ENCODE data around the gene GOLGA2. TPM values are rescaled to one million over a fixed set of nuclear protein-coding genes. Genes with fewer than 3 reads are reported as not detected.
A peak's percentile ranks its signal among the peaks of the same experiment; 100 is the strongest.

GOLGA2 gene
- total RNA-seq, 1 donor from 2014 or later: 25.2 TPM

- H3K4me1 Mint-ChIP-seq: peaks cover 16% of the 10 kb centered on the region
- H3K9me3 ChIP-seq (ENCODE audit: low read depth): no peaks in the 10 kb centered on the region
- H3K36me3 Mint-ChIP-seq: peaks cover 19% of the 10 kb centered on the region
- DNase-seq (ENCODE audit: low spot score): peak; percentile 34
- peak overlapping the region; percentile 98 for H3K4me2 ChIP-seq
- H3K4me3 ChIP-seq: peak overlapping the region; percentile 74
- TF ChIP-seq EZH2phosphoT487 (IDR thresholded peaks at IDR 0.05) (no peak), EZH2 (IDR thresholded peaks at IDR 0.05) (no peak), CTCF (IDR thresholded peaks at IDR 0.05) (no peak)
- peaks cover 16% of the 10 kb centered on the region for H3F3A ChIP-seq (ENCODE audit: low read depth)
- H3K4me3 Mint-ChIP-seq: no peak overlapping the region
- H3K27ac ChIP-seq: no peak overlapping the region
- H3K9ac ChIP-seq: no peak overlapping the region
- H3K27me3 ChIP-seq: peaks cover 24% of the 10 kb centered on the region
- no peaks in the 10 kb centered on the region for H3K79me2 ChIP-seq (ENCODE audit: low read depth)
- peaks cover 7% of the 10 kb centered on the region for H3K4me1 ChIP-seq
- no peak overlapping the region for H3K27ac Mint-ChIP-seq
- H4K20me1 ChIP-seq (ENCODE audit: low read depth): peaks cover 23% of the 10 kb centered on the region
- H2AFZ ChIP-seq (replicated peaks): no peak overlapping the region
- H3K36me3 ChIP-seq: no peaks in the 10 kb centered on the region
- H3K9me3 Mint-ChIP-seq: no peaks in the 10 kb centered on the region
- peaks cover 7% of the 10 kb centered on the region for H3K27me3 Mint-ChIP-seq (ENCODE audit: insufficient read depth, low read depth)
These were observed 24.7 kb downstream of the GOLGA2 start for GRCh38 chr9:128250839-128251731.

- no peak overlapping the region for H3K27ac Mint-ChIP-seq
- H3K4me3 Mint-ChIP-seq: no peak overlapping the region
- no peak for TF ChIP-seq EZH2phosphoT487 (IDR thresholded peaks at IDR 0.05)
- TF ChIP-seq EZH2 (IDR thresholded peaks at IDR 0.05): no peak
- no peak for TF ChIP-seq CTCF (IDR thresholded peaks at IDR 0.05)
- H2AFZ ChIP-seq (replicated peaks): peak overlapping the region; percentile 61
- peaks cover 24% of the 10 kb centered on the region for H3K27me3 ChIP-seq
- H3K9me3 Mint-ChIP-seq: no peaks in the 10 kb centered on the region
- H3K36me3 Mint-ChIP-seq: peaks cover 19% of the 10 kb centered on the region
- H3K9ac ChIP-seq: no peak overlapping the region
- peaks cover 11% of the 10 kb centered on the region for H3F3A ChIP-seq (ENCODE audit: low read depth)
- no peaks in the 10 kb centered on the region for H3K9me3 ChIP-seq (ENCODE audit: low read depth)
- peaks cover 23% of the 10 kb centered on the region for H3K4me1 Mint-ChIP-seq
- H3K4me2 ChIP-seq: peak overlapping the region; percentile 98
- H4K20me1 ChIP-seq (ENCODE audit: low read depth): peaks cover 14% of the 10 kb centered on the region
- no peaks in the 10 kb centered on the region for H3K79me2 ChIP-seq (ENCODE audit: low read depth)
- no peak overlapping the region for H3K27ac ChIP-seq
- peaks cover 7% of the 10 kb centered on the region for H3K27me3 Mint-ChIP-seq (ENCODE audit: insufficient read depth, low read depth)
- peak overlapping the region; percentile 74 for H3K4me3 ChIP-seq
- H3K4me1 ChIP-seq: peaks cover 8% of the 10 kb centered on the region
- H3K36me3 ChIP-seq: no peaks in the 10 kb centered on the region
- DNase-seq (ENCODE audit: low spot score): peak; percentile 94
These were observed 25.6 kb downstream of the GOLGA2 start for GRCh38 chr9:128249908-128250838.

- Histone ChIP-seq H3K9ac (no peak overlapping the region), H3K4me1 (peaks cover 14% of the 10 kb centered on the region), H3F3A (ENCODE audit: low read depth) (peaks cover 11% of the 10 kb centered on the region), H3K36me3 (no peaks in the 10 kb centered on the region), H3K9me3 (ENCODE audit: low read depth) (no peaks in the 10 kb centered on the region), H2AFZ (replicated peaks) (no peak overlapping the region), H3K79me2 (ENCODE audit: low read depth) (no peaks in the 10 kb centered on the region), H3K4me2 (peak overlapping the region; percentile 98), H4K20me1 (ENCODE audit: low read depth) (peaks cover 10% of the 10 kb centered on the region), H3K27me3 (peaks cover 24% of the 10 kb centered on the region), H3K4me3 (peak overlapping the region; percentile 74), H3K27ac (no peak overlapping the region)
- Mint-ChIP-seq H3K36me3 (peaks cover 17% of the 10 kb centered on the region), H3K27me3 (ENCODE audit: insufficient read depth, low read depth) (peaks cover 6% of the 10 kb centered on the region), H3K27ac (peak overlapping the region; percentile 33), H3K4me1 (peaks cover 22% of the 10 kb centered on the region), H3K4me3 (no peak overlapping the region), H3K9me3 (no peaks in the 10 kb centered on the region)
- no peak for TF ChIP-seq EZH2phosphoT487 (IDR thresholded peaks at IDR 0.05)
- no peak for TF ChIP-seq EZH2 (IDR thresholded peaks at IDR 0.05)
- no peak for TF ChIP-seq CTCF (IDR thresholded peaks at IDR 0.05)
- no peak for DNase-seq (ENCODE audit: low spot score)
These were observed 26.3 kb downstream of the GOLGA2 start for GRCh38 chr9:128249558-128249907.

All from neural progenitor cell (in vitro differentiated cells).